GM10266 (cell line): ENCODE measurements around the gene GOSR1.
"Not testable (repeated sequence)": the region's sequence is repeated elsewhere in the genome, so short reads cannot be mapped to it uniquely, and the experiment has no call there.

Experiments used
- DNase-seq: peaks from one replicate; pipeline ENCODE4 v3.0.0; 2012; ENCODE audit errors: extremely low spot score
- TF ChIP-seq, protein P1 (sequence below): IDR thresholded peaks from 2 replicates; pipeline ENCODE4 v1.5.1; 2012; ENCODE audit warnings: mild to moderate bottlenecking, low read depth; ENCODE audit not compliant: control insufficient read depth, insufficient read depth; ENCODE audit errors: missing control alignments

GOSR1 gene

GRCh38 chr17:30570596-30571265 is 93.5 kb downstream of the GOSR1 start:
- TF ChIP-seq, protein P1, sequence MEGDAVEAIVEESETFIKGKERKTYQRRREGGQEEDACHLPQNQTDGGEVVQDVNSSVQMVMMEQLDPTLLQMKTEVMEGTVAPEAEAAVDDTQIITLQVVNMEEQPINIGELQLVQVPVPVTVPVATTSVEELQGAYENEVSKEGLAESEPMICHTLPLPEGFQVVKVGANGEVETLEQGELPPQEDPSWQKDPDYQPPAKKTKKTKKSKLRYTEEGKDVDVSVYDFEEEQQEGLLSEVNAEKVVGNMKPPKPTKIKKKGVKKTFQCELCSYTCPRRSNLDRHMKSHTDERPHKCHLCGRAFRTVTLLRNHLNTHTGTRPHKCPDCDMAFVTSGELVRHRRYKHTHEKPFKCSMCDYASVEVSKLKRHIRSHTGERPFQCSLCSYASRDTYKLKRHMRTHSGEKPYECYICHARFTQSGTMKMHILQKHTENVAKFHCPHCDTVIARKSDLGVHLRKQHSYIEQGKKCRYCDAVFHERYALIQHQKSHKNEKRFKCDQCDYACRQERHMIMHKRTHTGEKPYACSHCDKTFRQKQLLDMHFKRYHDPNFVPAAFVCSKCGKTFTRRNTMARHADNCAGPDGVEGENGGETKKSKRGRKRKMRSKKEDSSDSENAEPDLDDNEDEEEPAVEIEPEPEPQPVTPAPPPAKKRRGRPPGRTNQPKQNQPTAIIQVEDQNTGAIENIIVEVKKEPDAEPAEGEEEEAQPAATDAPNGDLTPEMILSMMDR = no peak
- no peak for DNase-seq

DNA sequence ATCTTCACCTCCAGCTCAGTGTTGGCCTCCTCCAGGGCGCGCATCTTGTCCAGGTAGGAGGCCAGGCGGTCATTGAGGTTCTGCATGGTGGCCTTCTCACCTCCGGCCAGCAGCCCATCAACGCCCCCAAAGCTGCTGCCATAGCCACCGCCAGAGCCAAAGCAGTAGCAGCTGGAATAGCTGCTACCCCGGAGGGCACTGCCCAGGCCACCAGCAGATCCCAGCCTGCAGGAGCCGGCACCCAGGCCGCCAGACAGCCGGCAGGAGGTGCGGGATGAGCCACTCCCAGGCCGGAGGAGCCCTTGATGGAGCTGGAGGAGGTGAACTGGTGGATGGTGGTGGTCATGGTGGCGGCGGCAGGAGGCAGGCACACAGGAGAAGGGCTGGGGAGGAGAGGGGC is 94.2 kb downstream of the GOSR1 start:
- not testable (repeated sequence) for DNase-seq

DNA sequence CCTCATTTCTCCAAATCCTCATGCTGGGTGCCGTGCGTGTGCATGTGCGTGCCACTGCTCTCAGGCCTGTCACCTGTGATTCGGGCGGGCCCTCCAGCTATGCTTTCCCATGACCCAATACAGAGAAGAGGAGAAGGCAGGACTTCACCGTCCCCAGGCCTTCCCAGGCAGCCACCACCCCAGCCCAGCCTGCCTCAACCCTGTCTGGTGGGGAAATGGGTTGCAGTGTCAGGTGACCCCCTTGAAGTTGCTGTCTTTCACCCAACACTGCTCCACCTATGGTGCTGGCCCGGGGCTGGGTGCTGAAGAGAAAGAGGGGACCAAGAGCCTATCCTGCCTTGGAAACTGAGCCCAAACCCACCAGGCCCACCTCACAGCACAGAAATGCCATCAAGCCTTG is 94.7 kb downstream of the GOSR1 start:
- TF ChIP-seq, protein P1 = no peak
- DNase-seq = no peak

GRCh38 chr17:30572651-30573554 is 95.7 kb downstream of the GOSR1 start:
- not testable (repeated sequence) for DNase-seq

GRCh38 chr17:30573603-30574175 is 96.5 kb downstream of the GOSR1 start:
- TF ChIP-seq, protein P1 = no peak
- DNase-seq = no peak

DNA sequence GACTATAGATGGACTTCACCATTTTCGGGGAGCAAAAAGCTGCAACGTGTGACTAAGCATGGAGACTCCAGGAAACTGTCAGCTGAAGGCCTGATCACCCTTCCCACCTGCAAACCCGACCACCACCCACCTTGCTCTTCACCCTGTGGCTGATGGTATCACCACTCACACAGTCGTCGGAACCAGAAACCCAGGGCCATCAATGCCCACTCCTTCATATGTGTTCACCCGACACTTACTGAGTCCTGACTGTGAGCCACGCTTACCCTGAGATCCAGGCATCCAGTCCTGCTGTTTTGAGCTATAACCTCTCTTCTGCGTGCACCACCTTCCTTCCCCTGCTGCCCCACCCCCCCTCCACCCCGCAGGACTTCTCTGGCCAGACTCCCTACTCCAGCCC is 97.1 kb downstream of the GOSR1 start:
- DNase-seq = not testable (repeated sequence)

DNA sequence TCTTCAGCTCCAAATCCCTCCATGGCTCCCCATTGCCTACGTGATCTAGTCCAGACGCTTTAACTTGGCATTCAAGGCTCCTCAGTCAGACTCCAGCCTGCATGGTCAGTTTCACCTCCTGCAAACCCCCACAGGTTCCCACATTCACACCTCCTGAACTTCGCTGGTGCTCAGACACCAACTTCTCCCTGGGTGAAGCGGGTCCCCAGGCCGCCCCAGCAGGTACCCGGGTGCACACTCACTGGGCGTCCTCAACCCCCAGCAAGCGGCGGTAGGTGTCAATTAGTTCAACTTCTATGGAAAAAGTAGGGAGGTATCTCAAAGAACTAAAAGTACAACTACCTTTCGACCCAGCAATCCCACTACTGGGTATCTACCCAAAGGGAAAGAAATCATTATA is 97.6 kb downstream of the GOSR1 start:
- DNase-seq = not testable (repeated sequence)

DNA sequence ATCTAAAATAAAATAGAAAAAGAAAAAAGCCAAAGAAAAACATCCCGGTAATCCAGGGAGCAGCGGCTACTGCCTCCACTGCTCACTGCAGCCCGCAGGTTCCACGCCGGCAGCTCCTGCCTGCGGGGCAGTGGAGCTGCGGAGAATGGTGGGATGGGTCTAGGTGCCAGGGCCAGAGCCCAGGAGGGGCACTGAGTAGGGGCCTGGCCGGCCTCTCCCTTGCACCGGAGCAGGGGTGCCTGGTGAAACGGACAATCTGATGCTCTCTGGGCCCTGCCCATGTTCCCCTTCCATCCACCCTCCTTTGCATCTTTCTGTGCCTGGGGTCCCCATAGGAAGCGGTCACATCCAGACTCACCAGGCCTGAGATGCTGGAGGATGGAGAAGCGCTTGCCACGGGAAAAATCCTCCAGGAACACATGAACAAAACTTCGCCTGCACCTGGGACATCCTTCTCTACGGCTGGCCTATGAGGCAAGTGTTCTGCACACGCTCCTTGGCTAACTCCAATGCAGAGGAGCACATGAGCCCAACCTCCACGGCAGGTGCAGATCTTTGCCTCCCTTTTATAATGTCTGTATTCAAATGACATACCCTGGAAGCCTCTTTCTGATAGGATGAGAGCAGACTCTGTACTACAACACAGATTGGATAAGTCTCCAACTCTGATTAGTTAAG is 98.6 kb downstream of the GOSR1 start:
- not testable (repeated sequence) for DNase-seq

DNA sequence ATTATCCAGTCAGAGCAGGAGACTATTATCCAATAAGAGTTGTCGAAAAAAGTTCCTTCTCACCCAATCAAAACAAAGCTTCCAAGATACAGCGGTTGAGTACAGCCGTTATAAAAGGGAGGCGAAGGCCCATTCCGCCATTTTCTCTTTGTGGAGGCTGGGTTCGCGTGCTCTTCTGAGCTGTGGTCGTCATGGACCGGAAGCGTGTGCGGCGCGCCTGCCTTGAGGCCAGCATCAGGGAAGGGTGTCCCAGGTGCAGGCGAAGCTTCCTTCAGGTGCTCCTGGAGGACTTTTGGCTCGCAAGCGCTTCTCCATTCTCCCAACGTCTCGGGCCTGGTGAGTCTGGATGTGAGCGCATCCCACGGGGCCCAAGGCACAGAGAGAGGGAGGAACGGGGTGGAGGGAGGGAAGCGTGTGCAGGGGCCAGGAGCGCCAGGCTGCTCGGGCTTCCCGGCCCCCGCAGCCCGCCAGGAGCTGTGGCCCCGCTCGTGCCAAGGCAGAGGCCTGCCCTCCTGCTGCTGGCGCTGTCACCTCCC is 99.2 kb downstream of the GOSR1 start:
- DNase-seq = no peak
- TF ChIP-seq, protein P1 = no peak
